Muscle of leg (tissue), 11 donors: Measurements from ENCODE around the gene WDR87. TPM values are rescaled to one million over a fixed set of nuclear protein-coding genes. Genes with fewer than 3 reads are reported as not detected.
"Not testable (repeated sequence)": the region's sequence is repeated elsewhere in the genome, so short reads cannot be mapped to it uniquely, and the experiment has no call there.

Source experiments
- DNase-seq: peaks from one replicate; pipeline ENCODE4 v3.0.0; 2013
- H3K27ac ChIP-seq: one replicate; pipeline ENCODE4 v1.5.1; 2013; ENCODE audit warnings: mild to moderate bottlenecking, low read length, control low read depth
- H3K27me3 ChIP-seq: one replicate; pipeline ENCODE4 v1.6.1; 2013; ENCODE audit warnings: low read length; ENCODE audit not compliant: control insufficient read depth, insufficient read depth
- H3K36me3 ChIP-seq: one replicate; pipeline ENCODE4 v1.6.1; 2013; ENCODE audit warnings: low read length; ENCODE audit not compliant: control insufficient read depth, insufficient read depth
- H3K4me1 ChIP-seq: one replicate; pipeline ENCODE4 v1.6.1; 2013; ENCODE audit warnings: low read length; ENCODE audit not compliant: control insufficient read depth, insufficient read depth
- H3K4me3 ChIP-seq: one replicate; pipeline ENCODE4 v1.5.1; 2013; ENCODE audit warnings: low read length, control low read depth
- H3K9me3 ChIP-seq: replicated peaks from 2 replicates; pipeline ENCODE4 v1.6.1; 2013; ENCODE audit warnings: low read depth, low read length; ENCODE audit not compliant: control insufficient read depth
- WGBS: methylation state at CpG from one replicate; pipeline ENCODE4 v1.1.5; 2013; ENCODE audit warnings: missing lambda C conversion rate; ENCODE audit not compliant: insufficient coverage; 5-methylcytosine and 5-hydroxymethylcytosine counted together
- polyA plus RNA-seq, 8 donors: library from polyadenylated mRNA; unstranded; fragments of 120-200 nt; gene quantifications; one replicate each; pipeline versions ENCODE4 v1.2.1 to v1.2.3, GENCODE V29; 2013; ENCODE audit warnings: inconsistent platforms in 1 of 8, low replicate concordance in 1 of 8; ENCODE audit not compliant: insufficient read length in 8 of 8, insufficient read depth in 1 of 8
- total RNA-seq: library from RNA; stranded (reverse); fragments of 120-200 nt; gene quantifications from one replicate; pipeline ENCODE4 v1.2.4, GENCODE V29; 2013

WDR87 gene
- total and polyA plus RNA-seq, 9 donors = under 0.01 to 0.18 (median 0.10) TPM

DNA sequence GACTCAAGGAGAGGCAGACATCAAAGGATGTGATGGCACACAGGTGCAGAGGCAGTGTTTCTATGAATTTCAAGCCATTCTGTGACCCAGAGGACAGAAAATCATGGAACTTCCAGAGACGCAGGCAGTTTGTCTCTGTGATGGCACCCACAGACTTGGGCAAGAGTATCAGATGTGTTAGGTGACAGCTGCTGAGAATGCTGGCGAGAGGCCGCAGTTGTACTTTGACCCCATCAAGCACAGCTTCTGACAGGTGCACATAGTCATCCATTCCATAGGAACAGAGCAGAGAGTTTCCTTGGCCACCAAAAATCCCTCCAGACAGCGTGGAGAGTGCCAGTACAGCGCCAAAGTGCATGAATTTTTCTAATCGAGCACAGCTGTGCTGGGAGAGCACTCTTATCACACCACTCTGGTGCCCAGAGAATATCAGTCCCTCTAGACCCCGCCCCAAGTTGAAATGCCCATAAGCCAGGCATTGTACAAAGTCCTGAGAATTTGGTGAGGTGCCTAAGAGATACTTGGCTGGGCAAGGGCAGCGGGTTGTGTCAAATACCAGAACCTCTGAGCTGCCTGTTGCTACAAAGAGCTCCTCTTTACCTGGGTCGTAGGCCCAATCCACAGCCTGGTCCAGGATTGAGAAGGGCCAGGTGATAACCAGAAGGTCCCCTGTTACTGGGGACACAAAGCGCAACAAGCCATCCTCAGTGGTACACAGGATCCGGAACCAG lies 12.4 kb downstream of the WDR87 start:
- WGBS = 83% methylated on average over 10 of the region's 11 CpGs
- peak; percentile 29 for DNase-seq
- peaks cover 11% of the 10 kb centered on the region for H3K27me3 ChIP-seq
- H3K27ac ChIP-seq = no peak overlapping the region
- no peaks in the 10 kb centered on the region for H3K36me3 ChIP-seq
- H3K4me3 ChIP-seq = no peak overlapping the region
- no peaks in the 10 kb centered on the region for H3K9me3 ChIP-seq
- H3K4me1 ChIP-seq = peaks cover 33% of the 10 kb centered on the region

DNA sequence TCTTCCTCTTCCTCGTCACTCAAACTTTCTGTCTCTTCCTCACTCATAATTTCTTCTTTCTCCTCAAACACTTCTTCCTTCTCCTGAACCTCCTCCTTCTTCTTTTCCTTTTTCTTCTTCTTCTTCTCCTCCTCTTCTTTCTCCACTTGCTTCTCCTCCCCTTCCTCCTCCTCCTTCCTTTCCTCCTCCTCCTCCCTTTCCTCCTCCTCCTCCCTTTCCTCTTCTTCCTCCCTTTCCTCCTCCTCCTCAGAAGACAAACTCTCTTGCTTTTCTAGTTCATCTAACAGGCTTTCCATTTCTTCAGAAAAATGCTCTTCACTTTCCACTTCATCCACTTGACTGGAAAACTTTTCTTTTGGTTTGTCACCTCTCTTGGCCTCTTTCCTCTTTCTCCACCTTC lies 19.8 kb downstream of the WDR87 start:
- H3K9me3 ChIP-seq = peaks cover 20% of the 10 kb centered on the region
- H3K27ac ChIP-seq = no peak overlapping the region
- peaks cover 9% of the 10 kb centered on the region for H3K27me3 ChIP-seq
- no peaks in the 10 kb centered on the region for H3K4me1 ChIP-seq
- no peak overlapping the region for H3K4me3 ChIP-seq
- WGBS = 70% methylated on average over 1 of the region's 1 CpG
- H3K36me3 ChIP-seq = no peaks in the 10 kb centered on the region
- DNase-seq = no peak

DNA sequence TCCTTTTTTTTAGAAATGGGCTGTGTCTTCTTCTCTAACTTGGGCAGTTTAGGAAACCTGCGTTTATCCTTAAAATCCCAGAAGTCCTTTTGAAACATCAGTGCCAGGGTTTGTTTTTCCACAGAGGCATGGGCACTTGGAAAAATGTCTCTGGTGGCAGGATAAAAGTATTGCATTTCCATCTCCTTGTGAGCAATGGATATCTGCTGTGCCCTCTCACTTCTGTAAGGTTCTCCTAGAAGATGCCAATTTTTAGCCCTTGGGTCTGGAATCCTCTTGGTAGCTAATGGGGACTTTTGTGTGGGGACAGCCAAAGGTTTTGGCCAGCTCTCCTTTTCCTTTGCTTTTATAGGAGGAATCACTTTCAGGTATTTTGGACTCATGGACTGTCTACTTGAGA lies 21.0 kb downstream of the WDR87 start:
- Histone ChIP-seq H3K27ac (no peak overlapping the region), H3K27me3 (peaks cover 9% of the 10 kb centered on the region), H3K4me3 (no peak overlapping the region), H3K36me3 (no peaks in the 10 kb centered on the region), H3K9me3 (peaks cover 20% of the 10 kb centered on the region), H3K4me1 (no peaks in the 10 kb centered on the region)
- no peak for DNase-seq
- WGBS = no CpG with 5 or more reads among the region's 1 CpG

DNA sequence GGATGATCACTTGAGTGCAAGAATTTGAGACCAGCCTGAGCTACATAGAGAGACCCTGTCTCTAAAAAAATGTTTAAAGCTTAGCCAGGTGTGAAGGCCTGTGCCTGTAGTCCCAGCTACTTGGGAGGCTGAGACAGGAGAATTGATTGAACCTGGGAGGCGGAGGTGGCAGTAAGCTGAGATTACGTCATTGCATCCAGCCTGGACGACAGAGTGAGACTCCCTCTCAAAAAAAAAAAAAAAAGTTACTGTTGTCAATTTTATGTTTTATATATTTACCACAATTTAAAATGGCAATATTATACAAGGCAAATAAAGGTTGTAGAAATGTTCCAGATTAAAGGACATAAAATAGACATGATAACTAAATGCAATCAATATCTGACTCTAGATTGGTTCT lies 29.2 kb downstream of the WDR87 start:
- no peaks in the 10 kb centered on the region for H3K27me3 ChIP-seq
- DNase-seq = no peak
- no peak overlapping the region for H3K4me3 ChIP-seq
- no peaks in the 10 kb centered on the region for H3K4me1 ChIP-seq
- no peaks in the 10 kb centered on the region for H3K36me3 ChIP-seq
- WGBS = no CpG with 5 or more reads among the region's 3 CpGs
- H3K27ac ChIP-seq = no peak overlapping the region
- peaks cover 3% of the 10 kb centered on the region for H3K9me3 ChIP-seq

DNA sequence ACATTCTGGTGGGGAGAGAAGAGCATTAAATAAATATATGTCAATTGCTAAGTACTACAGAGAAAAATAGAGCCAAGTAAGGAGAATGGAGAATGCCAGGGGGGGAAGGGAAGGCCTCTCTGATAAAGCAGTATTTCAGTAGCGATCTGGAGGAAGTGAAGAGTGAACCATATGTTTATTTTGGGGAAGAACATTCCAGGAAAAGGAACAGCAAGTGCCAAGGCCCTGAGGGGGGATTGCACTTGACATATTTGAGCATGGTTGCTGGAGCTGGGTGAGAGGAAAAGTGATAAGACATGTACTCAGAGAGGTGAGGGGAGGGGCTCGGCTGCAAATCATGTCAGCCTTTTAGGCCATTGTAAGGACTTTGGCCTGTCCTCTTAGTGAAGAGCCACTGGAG lies 30.4 kb downstream of the WDR87 start:
- no peaks in the 10 kb centered on the region for H3K27me3 ChIP-seq
- no peaks in the 10 kb centered on the region for H3K9me3 ChIP-seq
- no peaks in the 10 kb centered on the region for H3K36me3 ChIP-seq
- no peak for DNase-seq
- H3K4me1 ChIP-seq = no peaks in the 10 kb centered on the region
- no peak overlapping the region for H3K27ac ChIP-seq
- H3K4me3 ChIP-seq = no peak overlapping the region
- WGBS = 60% methylated on average over 2 of the region's 2 CpGs

DNA sequence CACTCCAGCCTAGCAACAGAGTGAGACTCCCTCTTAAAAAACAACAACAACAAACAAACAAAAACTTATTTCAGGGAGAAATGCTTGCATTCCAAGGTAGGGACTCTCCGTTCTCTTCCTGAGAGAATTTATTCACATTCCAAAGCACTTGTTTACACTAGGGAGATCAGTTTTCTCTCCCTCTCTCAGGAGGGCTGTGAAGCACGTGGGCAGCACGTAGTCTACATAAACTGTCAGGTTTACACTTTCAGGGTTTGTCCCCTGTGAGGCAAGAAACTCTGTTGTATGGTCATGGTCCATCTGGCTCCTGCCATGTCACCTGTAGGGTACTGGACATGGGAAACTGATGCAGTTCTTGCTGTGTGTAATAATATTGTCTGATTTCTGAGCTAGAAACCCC lies 31.6 kb downstream of the WDR87 start:
- Histone ChIP-seq H3K4me1 (no peaks in the 10 kb centered on the region), H3K9me3 (no peaks in the 10 kb centered on the region), H3K4me3 (no peak overlapping the region), H3K27me3 (no peaks in the 10 kb centered on the region), H3K36me3 (no peaks in the 10 kb centered on the region), H3K27ac (no peak overlapping the region)
- no peak for DNase-seq
- WGBS = 57% methylated on average over 1 of the region's 3 CpGs

DNA sequence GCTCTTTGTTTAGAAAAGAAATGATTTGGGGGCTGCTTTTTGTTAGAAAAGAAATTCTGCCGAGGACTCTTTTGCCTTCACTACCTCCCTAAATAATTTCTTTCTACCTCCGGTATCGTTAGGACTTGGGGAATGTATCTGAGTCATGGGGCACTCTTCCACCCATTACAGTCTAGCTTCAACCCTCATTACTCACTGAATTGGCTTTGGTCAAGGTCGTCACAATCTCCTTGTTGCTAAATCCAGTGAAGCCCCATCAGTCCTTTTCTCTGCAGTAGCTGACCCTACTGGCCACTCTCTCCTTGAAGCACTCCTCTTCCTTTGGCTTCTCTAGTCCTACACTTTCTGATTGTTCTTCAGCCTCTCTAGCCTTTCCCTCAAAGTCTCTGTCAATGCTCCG lies 34.0 kb downstream of the WDR87 start:
- WGBS = 74% methylated on average over 4 of the region's 5 CpGs
- no peak overlapping the region for H3K27ac ChIP-seq

DNA sequence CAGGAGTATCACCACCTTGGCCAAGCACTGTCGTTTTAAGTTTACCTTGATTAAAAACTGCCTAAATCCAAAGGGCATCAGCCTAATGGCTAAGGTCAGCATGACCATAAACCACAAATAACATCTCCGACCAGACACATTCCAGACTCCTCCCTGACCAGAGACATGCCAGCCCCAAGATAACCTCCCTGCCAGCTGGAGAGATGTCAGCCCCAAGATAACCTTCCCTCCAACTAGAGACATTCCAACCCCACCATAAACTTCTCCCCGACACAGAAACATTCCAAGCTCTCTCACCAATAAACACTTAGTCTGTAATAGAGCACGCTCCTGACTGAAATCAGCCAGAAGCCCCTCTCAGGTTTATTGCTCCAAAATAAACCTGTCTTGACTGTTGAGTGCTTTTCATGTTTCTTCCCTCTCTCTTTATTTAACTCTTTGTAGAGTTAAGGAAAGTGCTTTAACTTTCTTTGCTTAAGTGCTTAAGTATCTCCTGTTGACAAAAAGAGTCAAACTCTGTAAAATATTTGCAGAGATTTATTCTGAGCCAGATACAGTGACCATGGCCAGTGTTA lies 36.5 kb downstream of the WDR87 start:
- no peaks in the 10 kb centered on the region for H3K36me3 ChIP-seq
- H3K27ac ChIP-seq = no peak overlapping the region
- no peaks in the 10 kb centered on the region for H3K4me1 ChIP-seq
- no peaks in the 10 kb centered on the region for H3K9me3 ChIP-seq
- DNase-seq = no peak
- H3K27me3 ChIP-seq = no peaks in the 10 kb centered on the region
- WGBS = 49% methylated on average over 4 of the region's 4 CpGs
- no peak overlapping the region for H3K4me3 ChIP-seq

More for the DNA sequence above, 34.0 kb downstream of the WDR87 start:
- Histone ChIP-seq H3K36me3 (no peaks in the 10 kb centered on the region), H3K4me3 (no peak overlapping the region), H3K4me1 (no peaks in the 10 kb centered on the region), H3K27me3 (no peaks in the 10 kb centered on the region), H3K9me3 (no peaks in the 10 kb centered on the region)
- no peak for DNase-seq

DNA sequence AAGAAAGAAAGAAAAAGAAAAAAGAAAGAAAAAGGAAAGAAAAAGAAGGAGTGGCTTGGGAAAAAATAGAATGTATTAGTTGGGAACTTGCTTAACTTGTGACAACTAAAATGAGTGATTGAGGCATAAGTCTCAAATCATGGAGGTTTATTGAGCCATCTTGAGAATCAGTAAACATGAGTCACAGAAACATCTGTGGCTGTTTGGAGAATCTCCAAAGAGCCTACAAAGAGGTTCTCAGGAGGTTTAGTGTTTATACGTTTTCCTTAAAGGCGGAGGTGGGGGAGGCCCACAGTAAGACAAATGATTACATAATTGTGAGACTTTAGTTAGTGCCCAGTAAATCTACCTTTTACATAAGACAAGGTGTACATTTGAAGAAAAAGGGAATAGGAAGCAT lies 38.6 kb downstream of the WDR87 start:
- DNase-seq = peak; percentile 82
- no CpG with 5 or more reads among the region's 2 CpGs for WGBS

DNA sequence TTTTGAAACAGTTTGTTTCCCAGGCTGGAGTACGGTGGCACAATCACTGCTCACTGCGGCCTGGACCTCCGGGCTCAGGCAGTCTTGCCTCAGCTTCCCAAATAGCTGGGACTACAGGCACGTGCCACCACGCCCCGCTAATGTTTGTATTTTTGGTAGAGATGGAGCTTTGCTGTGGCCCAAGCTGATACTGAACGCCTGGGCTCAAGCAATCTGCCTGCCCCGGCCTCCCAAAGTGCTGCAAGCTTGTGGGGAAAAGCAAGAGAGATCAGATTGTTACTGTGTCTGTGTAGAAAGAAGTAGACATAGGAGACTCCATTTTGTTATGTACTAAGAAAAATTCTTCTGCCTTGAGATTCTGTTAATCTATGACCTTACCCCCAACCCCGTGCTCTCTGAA lies 40.5 kb downstream of the WDR87 start:
- H3K27me3 ChIP-seq, H3K9me3 ChIP-seq: not testable (repeated sequence)

More for the DNA sequence above, 38.6 kb downstream of the WDR87 start:
- H3K9me3 ChIP-seq = no peaks in the 10 kb centered on the region
- H3K36me3 ChIP-seq = no peaks in the 10 kb centered on the region
- no peaks in the 10 kb centered on the region for H3K4me1 ChIP-seq
- no peaks in the 10 kb centered on the region for H3K27me3 ChIP-seq
- H3K4me3 ChIP-seq = no peak overlapping the region
- no peak overlapping the region for H3K27ac ChIP-seq

More for the DNA sequence above, 40.5 kb downstream of the WDR87 start:
- H3K4me1 ChIP-seq, H3K27ac ChIP-seq, H3K36me3 ChIP-seq, H3K4me3 ChIP-seq, DNase-seq: not testable (repeated sequence)
- WGBS = 81% methylated on average over 7 of the region's 9 CpGs
